Measurements from ENCODE around the gene PATL2.
"Not testable (repeated sequence)": the region's sequence is repeated elsewhere in the genome, so short reads cannot be mapped to it uniquely, and the experiment has no call there.

The PATL2 gene

DNA sequence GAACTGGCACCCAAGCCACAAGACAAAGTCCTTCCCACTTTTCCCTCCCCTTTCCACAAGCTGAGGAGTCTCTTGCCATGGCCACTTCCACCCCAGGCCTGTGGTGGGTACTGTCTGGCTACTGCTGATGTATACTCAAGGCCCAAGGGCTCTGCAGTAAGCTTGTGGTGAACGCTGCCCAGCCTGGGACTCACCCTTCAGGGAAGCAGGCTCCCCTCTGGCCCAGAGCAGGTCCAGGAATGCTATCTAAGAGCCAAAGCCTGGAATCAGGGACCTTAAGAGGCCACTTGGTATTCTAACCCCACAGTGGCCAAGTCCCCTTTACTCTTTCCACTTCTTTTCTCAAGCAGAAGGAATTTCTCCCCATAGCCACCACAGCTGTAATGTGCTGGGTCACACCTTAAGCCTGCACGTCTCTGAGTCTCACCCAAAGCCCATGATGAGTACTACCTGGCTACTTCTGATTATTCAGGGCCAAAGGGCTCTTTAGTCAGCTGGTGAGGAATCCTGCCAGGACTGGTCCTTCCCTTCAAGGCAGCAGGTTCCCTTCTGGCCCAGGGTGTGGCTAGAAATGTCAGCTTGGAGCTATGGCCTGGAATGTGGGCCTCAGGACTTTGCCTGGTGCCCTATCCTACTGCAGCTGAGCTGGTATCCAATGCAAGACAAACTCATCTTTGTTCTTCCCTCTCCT lies 4.0 kb downstream of the PATL2 start:
- TF ChIP-seq, protein P1, sequence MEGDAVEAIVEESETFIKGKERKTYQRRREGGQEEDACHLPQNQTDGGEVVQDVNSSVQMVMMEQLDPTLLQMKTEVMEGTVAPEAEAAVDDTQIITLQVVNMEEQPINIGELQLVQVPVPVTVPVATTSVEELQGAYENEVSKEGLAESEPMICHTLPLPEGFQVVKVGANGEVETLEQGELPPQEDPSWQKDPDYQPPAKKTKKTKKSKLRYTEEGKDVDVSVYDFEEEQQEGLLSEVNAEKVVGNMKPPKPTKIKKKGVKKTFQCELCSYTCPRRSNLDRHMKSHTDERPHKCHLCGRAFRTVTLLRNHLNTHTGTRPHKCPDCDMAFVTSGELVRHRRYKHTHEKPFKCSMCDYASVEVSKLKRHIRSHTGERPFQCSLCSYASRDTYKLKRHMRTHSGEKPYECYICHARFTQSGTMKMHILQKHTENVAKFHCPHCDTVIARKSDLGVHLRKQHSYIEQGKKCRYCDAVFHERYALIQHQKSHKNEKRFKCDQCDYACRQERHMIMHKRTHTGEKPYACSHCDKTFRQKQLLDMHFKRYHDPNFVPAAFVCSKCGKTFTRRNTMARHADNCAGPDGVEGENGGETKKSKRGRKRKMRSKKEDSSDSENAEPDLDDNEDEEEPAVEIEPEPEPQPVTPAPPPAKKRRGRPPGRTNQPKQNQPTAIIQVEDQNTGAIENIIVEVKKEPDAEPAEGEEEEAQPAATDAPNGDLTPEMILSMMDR (conservative IDR thresholded peaks at IDR 0.05), result no peak
- TF ChIP-seq ZFX (IDR thresholded peaks at IDR 0.05), result no peak
- no peak overlapping the region for H3K27ac ChIP-seq

DNA sequence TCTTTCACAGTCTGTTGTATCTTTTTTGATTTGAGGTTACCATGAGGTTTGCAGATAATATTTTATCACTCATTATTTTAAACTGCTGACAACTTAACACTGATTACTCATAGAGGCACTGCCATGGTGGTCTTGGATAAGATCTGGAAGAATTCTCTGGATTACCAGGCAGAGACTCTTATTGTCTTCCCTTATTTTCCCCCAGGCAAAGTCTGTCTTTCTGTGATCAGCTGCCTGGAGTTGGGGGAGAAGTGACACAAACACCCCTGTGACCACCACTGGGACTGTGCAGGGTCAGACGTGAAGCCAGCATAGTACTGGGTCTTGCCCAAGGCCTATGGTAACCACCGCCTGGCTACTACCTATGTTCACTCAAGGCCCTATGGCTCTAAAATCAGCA lies 4.7 kb downstream of the PATL2 start:
- H3K27ac ChIP-seq, result no peak overlapping the region
- TF ChIP-seq, protein P1 (conservative IDR thresholded peaks at IDR 0.05), result no peak
- no peak for TF ChIP-seq ZFX (IDR thresholded peaks at IDR 0.05)

DNA sequence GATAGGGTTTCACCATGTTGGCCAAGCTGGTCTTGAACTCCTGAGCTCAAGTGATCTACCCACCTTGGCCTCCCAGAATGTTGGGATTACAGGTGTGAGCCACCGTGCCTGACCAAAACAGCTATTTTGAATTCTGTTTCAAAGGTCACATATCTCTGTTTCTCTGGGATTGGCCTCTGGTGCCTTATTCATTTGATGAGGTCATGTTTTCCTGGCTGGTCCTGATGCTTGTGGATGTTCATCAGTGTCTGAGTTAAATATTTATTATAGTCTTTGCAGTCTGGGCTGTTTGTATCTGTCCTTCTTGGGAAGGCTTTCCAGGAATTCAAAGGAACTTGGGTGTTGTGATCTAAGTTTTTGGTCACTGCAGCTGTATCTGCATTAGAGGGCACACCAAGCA lies 5.1 kb downstream of the PATL2 start:
- TF ChIP-seq, protein P1 (conservative IDR thresholded peaks at IDR 0.05), result no peak
- TF ChIP-seq ZFX (IDR thresholded peaks at IDR 0.05), result no peak

DNA sequence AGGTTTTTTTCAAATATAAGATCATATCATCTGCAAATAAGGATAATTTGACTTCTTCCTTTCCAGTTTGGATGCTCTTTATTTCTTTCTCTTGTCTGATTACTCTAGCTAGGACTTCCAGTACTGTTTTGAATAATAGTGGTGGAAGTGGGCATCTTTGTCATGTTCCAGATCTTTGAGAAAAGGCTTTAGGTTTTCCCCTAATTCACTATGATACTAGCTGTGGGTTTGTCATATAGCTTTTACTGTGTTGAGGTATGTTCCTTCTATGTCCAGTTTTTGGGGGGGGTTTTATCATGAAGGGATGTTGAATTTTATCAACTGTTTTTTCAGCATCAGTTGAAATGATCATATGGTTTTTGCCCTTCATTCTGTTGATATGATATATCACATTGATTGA lies 10.4 kb downstream of the PATL2 start:
- not testable (repeated sequence) for H3K27ac ChIP-seq

More for the DNA sequence above, 5.1 kb downstream of the PATL2 start:
- no peak overlapping the region for H3K27ac ChIP-seq

DNA sequence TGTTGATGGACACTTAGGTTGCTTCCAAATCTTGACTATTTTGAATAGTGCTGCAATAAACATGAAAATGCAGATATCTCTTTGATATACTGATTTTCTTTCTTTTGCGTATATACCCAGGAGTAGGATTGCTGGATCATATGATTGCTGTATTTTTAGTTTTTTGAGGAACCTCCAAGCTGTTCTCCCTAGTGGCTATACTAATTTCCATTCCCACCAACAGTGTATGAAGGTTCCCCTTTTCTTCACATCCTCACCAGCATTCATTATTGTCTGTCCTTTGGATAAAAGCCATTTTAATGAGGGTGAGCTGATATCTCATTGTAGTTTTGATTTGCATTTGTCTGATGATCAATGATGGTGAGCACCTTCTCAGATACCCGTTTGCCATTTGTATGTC lies 12.5 kb downstream of the PATL2 start:
- no peak overlapping the region for H3K27ac ChIP-seq

DNA sequence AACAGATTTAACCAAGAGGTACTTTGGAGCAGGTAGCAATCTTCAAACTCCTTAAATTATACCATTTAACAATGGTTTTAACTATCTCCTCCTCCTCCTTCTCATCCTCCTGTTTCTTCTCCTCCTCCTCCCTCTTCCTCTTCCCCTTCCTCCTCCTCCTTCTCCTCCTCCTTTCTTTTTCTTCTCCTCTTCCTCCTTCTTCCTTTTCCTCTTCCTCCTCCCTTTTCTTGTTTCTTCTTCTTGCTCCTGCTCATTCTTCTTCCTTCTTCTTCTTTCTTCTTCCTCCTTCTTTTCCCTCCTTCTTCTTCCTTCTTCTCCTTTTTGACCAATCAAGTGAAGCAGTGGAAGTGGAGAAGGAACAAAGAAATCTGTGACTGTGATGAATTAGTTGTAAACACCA lies 14.1 kb downstream of the PATL2 start:
- H3K27ac ChIP-seq, result no peak overlapping the region
- TF ChIP-seq ZFX (IDR thresholded peaks at IDR 0.05), result no peak
- TF ChIP-seq, protein P1 (conservative IDR thresholded peaks at IDR 0.05), result no peak

More for the DNA sequence above, 12.5 kb downstream of the PATL2 start:
- TF ChIP-seq ZFX (IDR thresholded peaks at IDR 0.05), result no peak
- TF ChIP-seq, protein P1 (conservative IDR thresholded peaks at IDR 0.05), result no peak

DNA sequence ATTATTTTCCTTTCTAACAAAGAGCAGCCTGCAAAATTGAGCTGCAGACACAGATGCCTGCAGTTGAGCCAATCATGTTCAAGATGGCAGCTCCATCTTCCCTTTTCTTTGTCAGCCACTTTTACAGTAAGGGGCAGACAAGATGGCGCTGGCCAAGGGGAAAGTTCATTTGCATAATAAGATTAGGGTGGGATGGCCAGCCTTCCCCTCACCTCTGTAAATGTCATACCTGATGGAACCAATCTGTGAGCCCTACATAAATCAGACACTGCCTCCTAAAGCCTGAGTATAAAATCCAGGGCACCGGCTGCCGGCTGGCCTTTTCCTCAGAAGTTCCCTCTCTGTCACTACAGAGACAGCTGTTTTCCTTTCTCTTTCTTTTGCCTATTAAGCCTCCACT lies 15.8 kb downstream of the PATL2 start:
- no peak overlapping the region for H3K27ac ChIP-seq
- TF ChIP-seq, protein P1 (conservative IDR thresholded peaks at IDR 0.05), result no peak
- no peak for TF ChIP-seq ZFX (IDR thresholded peaks at IDR 0.05)

DNA sequence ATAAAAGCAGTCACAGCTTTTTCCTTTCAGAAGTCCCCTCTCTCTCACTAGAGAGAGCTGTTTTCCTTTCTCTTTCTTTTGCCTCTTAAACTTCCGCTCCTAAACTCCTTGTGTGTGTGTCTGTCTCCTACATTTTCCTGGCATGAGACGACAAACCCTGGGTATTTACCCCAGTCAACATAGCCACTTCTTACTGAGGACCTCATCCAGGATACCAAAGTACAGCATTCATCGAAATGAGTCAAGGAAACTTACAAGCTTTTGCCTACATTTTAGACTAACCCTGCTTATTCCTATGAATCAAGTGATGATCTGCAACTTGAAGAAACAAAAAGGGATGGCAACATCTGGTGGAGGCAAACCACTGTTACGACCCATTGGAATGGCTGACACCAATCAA lies 16.7 kb downstream of the PATL2 start:
- TF ChIP-seq, protein P1 (conservative IDR thresholded peaks at IDR 0.05), result no peak
- TF ChIP-seq ZFX (IDR thresholded peaks at IDR 0.05), result no peak
- H3K27ac ChIP-seq, result no peak overlapping the region
